Nephron (organoid): ENCODE results near the gene ZBTB8B.

Experiments
- H3K27ac Mint-ChIP-seq, 3 experiments: 2 replicates each; pipeline ENCODE4 v1.8.0; 2020; ENCODE audit warnings: mixed read lengths in 3 of 3, mild to moderate bottlenecking in 2 of 3, moderate library complexity in 1 of 3
- H3K27me3 Mint-ChIP-seq: 2 replicates; pipeline ENCODE4 v1.8.0; 2021; ENCODE audit warnings: low read depth, mild to moderate bottlenecking, moderate library complexity, mixed read lengths
- H3K36me3 Mint-ChIP-seq: 2 replicates; pipeline ENCODE4 v1.8.0; 2020; ENCODE audit warnings: low read depth, mixed read lengths
- H3K4me1 Mint-ChIP-seq: 2 replicates; pipeline ENCODE4 v1.8.0; 2020; ENCODE audit warnings: mixed read lengths
- H3K4me3 Mint-ChIP-seq, 3 experiments: 2 replicates each; pipeline ENCODE4 v1.8.0; 2020; ENCODE audit warnings: mild to moderate bottlenecking in 3 of 3, mixed read lengths in 3 of 3, moderate library complexity in 2 of 3
- H3K9me3 Mint-ChIP-seq: 2 replicates; pipeline ENCODE4 v1.8.0; 2020; ENCODE audit warnings: mixed read lengths
- CTCF ChIP-seq, 3 experiments: fragments of 200-600 bp; sonication (generic); IDR thresholded peaks; one replicate each; pipeline ENCODE4 v1.5.0; 2021; ENCODE audit warnings: antibody characterized with exemption in 3 of 3; ENCODE audit not compliant: unreplicated experiment in 3 of 3

The ZBTB8B gene

GRCh38 chr1:32509939-32510338 is 45.1 kb downstream of the ZBTB8B start:
- Mint-ChIP-seq H3K9me3 (peaks cover 6% of the 10 kb centered on the region), H3K4me3 (no peak overlapping the region), H3K36me3 (no peaks in the 10 kb centered on the region), H3K27ac (no peak overlapping the region), H3K27me3 (no peaks in the 10 kb centered on the region), H3K4me1 (no peaks in the 10 kb centered on the region)
- TF ChIP-seq CTCF (IDR thresholded peaks at IDR 0.05; ENCODE audit: unreplicated experiment in 3 of 3): no peak
